HG02759 (cell line): ENCODE data around the gene SEPTIN14.
"Not testable (repeated sequence)": the region's sequence is repeated elsewhere in the genome, so short reads cannot be mapped to it uniquely, and the experiment has no call there.

ENCODE experiments used
- ATAC-seq: cut with Tn5 transposase; IDR thresholded peaks from one replicate; pipeline ENCODE4 v1.9.1; 2021; ENCODE audit warnings: mild to moderate bottlenecking, moderate library complexity; ENCODE audit not compliant: unreplicated experiment

SEPTIN14 gene

DNA sequence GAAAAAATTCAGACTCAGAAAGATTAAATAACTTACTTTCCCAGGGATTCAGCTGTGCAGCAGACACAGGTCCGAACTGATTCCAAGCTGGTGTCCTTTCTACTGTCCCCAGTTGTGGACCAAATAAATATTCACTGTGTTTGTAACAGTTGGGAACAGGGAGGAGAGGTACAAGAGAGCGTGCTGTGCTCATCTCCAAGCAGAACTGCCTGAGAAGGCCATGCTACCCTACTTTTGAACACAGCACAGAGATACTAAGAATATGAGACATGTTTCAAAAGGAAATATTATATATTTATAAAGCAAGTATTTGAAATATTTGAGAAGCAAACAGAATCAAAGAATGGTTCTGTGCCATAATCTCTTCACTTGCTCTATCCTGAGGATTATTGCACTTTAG, at the start of gene SEPTIN14:
SEPTIN14 (minus strand) TSS at position 101 of the 400 bp plus-strand sequence. CDS start 756 bp downstream, outside the sequence.
- not testable (repeated sequence) for ATAC-seq

- ATAC-seq, result peak; percentile 76
Observed at GRCh38 chr7:55903985-55904759, 41.6 kb upstream of the SEPTIN14 start.

- not testable (repeated sequence) for ATAC-seq
Observed at GRCh38 chr7:55901059-55901458, 38.5 kb upstream of the SEPTIN14 start.

GRCh38 chr7:55898287-55898686, 35.7 kb upstream of the SEPTIN14 start:
- no peak for ATAC-seq

DNA sequence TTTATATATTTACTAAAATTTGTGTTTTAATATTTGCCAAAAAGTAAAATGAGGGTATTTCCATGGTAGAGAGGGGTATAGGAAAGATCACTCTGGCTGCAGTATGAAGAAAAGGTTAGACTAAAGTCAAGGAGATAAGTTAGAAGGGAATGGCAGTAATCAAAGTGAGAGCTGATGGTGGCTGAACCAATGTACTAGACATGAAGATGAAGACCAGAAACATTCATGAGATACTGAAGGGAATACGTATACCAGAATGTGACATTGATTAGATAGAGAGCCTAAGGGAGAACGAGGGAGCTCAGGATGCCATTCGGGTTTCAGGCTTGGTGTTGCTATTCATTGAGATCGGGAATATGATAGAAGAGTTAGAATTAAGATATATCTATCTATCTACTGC, 32.5 kb upstream of the SEPTIN14 start:
- no peak for ATAC-seq

GRCh38 chr7:55893940-55894339, 31.4 kb upstream of the SEPTIN14 start:
- ATAC-seq, result no peak

- ATAC-seq, result not testable (repeated sequence)
Observed at GRCh38 chr7:55888378-55888777, 25.8 kb upstream of the SEPTIN14 start.

DNA sequence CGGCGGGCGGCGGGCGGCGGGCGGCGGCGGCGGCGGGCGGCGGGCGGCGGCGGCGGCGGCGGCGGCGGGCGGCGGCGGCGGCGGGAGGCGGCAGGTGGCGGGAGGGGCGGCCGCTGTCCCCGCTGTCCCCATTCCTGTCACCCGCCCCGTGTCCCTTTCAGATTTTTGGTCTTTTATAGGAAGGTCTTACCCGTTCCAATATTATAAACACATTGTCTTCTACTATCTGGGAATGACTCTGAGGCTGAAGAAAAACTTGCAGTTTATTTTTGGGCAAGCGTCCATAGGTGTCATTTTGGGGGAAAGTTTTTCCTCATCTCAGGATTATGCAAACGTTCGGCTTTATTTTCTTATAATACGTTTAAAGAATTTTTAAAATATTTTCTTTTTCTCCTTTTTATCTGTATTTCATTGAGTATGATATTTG, 25.3 kb upstream of the SEPTIN14 start:
- ATAC-seq, result no peak

DNA sequence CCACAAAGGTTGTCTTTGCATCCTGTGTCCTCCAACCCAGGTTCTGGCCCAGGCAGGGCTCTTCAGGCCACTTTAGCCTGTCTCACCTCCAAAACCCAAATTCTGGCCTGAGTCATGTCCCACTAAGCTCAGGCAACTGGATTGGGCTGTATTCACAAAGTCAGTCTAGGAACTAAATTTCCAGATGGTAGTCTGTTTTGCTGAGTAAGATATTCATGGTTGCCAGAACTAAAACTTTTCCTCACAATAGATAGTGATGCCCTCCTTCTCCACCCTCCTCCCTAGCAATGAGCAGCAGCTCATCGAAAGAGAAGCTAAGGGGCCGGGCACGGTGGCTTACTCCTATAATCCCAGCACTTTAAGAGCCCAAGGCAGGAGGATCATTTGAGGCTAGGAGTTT, 21.8 kb upstream of the SEPTIN14 start:
- ATAC-seq, result no peak

DNA sequence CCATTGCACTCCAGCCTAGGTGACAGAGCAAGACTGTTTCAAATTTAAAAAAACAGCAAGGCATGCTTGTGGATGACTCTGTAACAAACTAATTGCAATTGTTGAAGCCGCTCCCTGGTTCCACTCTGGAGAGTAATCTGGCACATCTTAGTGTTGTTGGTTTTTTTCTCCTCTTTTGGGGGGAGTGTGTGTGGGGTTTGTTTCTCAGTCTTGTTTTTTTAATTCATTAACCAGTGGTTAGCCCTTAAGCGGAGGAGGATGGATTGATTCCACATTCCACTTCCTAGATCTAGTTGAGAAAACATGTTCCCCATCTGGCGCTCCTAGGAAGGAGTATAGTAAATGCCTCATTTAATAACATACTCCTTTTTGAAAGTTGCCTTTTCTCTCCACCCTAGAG, 16.1 kb upstream of the SEPTIN14 start:
- no peak for ATAC-seq

- no peak for ATAC-seq
Observed at GRCh38 chr7:55877308-55877707, 14.8 kb upstream of the SEPTIN14 start.

DNA sequence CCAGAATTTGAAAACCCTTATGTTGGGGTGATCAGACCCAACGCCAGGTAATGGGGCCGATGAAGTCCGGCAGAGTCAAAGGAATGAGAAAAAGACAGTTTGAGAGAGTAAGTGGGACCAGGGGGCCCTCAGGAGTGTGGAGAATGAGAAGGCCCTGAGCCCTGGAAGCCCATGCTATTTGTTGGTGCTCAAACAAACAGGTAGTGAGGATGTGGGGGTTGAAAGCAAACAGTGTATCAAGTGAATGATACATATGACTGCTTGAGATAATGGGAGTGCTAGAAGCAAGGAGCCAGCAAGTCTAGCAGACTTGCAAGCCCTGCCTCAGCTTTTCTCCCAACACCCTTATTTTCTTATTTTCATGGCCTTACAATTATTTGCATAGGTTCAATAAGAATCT, 11.2 kb upstream of the SEPTIN14 start:
- ATAC-seq, result no peak

DNA sequence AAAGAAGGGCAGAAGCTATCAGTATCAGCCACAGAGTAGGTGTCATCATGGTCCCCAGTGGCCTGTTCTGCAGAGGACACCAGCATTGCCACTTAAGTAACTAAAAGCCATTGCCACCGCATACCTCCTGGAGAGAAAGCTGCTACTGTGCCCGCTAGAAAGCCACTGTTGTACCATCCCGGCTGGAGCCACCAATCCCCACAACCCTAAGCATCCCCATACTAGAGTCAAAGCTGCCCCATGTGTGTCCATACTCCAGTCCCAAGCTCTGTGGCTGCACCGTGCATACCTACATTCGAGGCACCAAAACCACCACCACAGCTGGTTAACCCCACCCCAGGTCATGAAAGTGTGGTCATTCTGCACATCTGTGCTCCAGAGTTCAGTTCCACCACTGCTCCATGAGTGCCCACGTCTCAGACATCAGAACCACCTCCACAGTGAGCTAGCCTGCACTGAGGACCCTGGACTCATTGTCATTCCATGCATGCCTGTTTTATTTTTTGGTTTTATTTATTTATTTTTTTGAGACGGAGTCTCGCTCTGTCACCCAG, 9.5 kb upstream of the SEPTIN14 start:
- no peak for ATAC-seq

GRCh38 chr7:55868989-55869388, 6.4 kb upstream of the SEPTIN14 start:
- not testable (repeated sequence) for ATAC-seq

GRCh38 chr7:55845164-55845563, 17.4 kb downstream of the SEPTIN14 start:
- not testable (repeated sequence) for ATAC-seq

- ATAC-seq, result no peak
Observed at GRCh38 chr7:55838595-55838994, 24.0 kb downstream of the SEPTIN14 start.

- no peak for ATAC-seq
Observed at GRCh38 chr7:55827577-55827976, 35.0 kb downstream of the SEPTIN14 start.

GRCh38 chr7:55818686-55819085, 43.9 kb downstream of the SEPTIN14 start:
- ATAC-seq, result no peak

DNA sequence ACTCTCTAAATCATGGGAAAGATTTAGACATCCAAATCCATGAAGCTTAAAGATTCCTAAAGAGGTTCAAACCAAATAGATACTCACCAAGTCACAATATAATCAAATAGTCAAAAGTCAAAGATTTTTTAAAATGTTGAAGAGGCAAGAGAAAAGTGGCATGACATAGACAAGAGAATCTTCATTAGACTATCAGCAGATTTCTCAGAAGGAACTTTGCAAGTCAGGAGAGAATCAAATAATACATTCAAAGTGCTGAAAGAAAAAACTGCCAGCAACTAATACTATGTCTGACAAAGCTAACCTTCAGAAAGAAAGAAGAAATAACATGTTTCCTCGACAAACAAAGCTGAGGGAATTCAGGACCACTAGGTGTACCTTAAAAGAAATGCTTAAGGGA, 65.3 kb downstream of the SEPTIN14 start:
- not testable (repeated sequence) for ATAC-seq

- no peak for ATAC-seq
Observed at GRCh38 chr7:55794527-55794926, 68.0 kb downstream of the SEPTIN14 start.

GRCh38 chr7:55792048-55792447, 70.5 kb downstream of the SEPTIN14 start:
- no peak for ATAC-seq

DNA sequence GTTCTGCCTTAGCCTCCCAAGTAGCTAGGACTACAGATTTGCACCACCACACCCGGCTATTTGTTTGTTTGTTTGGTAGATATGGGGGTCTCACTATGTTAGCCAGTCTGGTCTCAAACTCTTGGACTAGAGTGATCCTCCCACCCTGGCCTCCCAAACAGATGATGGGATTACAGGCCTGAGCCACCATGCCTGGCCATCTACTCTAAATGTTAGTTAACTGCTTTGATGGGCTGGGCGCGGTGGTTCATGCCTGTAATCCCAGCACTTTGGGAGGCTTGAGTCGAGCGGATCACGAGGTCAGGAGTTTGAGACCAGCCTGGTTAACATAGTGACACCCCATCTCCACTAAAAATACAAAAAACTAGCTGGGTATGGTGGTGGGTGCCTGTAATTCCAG, 74.8 kb downstream of the SEPTIN14 start:
- ATAC-seq, result no peak
